Measurements from ENCODE around the gene STAMBP.
A peak's percentile ranks its signal among the peaks of the same experiment; 100 is the strongest.
"Not testable (repeated sequence)": the region's sequence is repeated elsewhere in the genome, so short reads cannot be mapped to it uniquely, and the experiment has no call there.

Gene STAMBP

DNA sequence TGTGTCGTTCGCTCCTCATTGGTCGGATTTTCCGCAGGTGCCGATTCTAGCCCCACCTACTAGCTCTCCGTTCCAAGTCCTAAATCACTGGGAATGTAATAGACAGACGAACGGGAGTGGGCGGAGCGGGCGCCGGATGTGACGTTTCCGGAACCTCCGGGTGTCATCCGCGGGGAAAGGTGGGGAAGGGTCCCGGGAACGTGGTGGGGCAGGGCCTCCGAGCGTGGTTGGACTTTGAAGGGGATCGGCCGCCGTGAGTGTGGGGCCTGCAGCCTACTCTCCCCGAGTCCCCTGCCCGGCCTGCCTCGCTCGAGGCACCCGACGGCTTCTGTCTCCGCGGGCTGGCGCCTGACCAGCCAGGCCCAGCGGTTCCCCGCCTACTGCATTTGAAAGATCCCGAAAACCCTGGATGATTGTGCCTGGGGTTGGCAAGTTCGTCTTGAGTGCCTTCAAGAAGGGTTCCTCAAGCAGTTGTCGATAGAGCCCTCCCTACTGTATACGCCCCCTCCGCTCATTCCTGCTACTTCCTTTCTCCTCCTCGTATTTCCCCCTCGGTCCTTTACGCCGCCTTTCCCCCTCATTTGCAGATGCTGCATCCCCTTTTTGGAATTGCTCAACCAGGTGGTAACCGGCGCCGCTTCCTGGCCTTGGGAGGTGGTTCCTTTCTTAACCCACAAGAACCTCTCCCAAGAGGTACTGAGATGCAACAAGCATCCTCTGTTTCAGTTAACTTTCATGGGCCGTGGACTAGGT is at the start of gene STAMBP:
STAMBP (plus strand) TSS at position 144 of the 753 bp plus-strand sequence. CDS start 1,896 bp downstream, outside the sequence.
- peak; percentile 70 to 90 for DNase-seq (ENCODE audit: extremely low read depth in 1 of 2, low read depth in 1 of 2)

DNA sequence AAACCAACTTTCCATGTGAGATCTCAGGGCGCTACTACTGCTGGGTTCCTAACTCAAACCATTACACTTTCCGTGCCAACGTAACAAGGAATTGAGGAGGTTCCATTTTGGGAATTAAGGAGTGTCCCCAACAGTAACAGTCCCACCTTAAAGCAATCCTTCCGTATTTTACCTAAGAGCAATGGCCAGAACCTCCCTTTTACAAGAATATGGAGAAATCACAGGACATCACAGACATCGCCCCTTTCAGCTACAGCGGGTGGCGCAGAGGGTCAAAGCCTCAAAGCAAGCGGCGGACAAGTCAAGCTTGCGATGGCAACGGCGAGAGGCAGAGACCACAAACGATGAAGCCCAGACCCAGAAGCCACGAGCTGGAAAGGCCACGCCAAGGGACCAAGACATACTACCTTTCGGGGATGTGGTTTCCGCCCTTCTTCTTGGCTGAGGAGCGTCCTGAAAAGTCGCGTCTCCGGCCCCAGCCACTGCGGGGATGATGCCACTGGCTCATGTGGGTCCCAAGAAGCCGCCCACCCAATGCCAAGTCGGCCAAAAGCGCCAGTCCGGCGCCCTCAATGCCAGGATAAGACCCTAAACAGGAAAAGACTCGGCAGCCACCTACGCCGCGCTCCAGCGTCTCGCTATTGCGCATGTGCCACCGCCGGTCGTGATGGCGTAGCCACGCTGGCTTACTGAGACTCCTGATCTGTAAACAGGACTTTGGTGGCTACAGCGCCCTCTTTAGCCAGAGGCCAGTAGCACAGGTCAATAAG is 49.1 kb upstream of the STAMBP start, which contains the start of gene DUSP11:
DUSP11 (minus strand) TSS at position 637 of the 770 bp plus-strand sequence; CDS start at position 508, 129 bp downstream.
- DNase-seq (ENCODE audit: extremely low read depth in 1 of 2, low read depth in 1 of 2): peak; percentile 88 to 94

DNA sequence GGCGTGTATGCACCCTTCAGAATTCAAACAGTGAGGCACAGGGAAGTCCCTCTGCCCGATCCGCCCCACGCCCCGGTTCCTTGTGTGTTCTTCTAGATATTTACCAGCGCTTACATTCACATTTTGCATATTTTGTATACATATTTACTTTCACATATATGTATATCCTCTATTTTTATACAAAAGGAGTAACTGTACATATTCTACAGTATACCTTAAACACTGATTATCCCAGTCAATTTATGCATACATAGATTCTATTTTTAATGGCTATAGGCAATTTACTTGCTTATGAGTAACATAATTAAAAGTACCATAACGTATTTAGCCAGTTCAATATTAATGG is 48.6 kb upstream of the STAMBP start:
- DNase-seq (ENCODE audit: extremely low read depth in 1 of 2, low read depth in 1 of 2): no peak

DNA sequence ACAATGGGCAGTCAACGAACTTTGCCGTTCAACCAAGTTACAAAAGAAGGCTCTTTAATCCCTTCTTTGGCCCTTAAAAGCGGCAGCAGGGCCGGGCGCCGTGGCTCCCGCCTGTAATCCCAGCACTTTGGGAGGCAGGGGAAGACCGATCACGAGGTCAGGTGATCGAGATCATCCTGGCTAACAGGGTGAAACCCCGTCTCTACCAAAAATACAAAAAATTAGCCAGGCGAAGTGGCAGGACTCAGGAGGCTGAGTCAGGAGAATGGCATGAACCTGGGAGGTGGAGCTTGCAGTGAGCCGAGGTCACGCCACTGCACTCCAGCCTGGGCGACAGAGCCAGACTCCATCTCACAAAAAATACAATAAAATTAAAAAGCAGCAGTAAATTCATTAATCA is 45.4 kb upstream of the STAMBP start:
- not testable (repeated sequence) for DNase-seq (ENCODE audit: extremely low read depth in 1 of 2, low read depth in 1 of 2)

DNA sequence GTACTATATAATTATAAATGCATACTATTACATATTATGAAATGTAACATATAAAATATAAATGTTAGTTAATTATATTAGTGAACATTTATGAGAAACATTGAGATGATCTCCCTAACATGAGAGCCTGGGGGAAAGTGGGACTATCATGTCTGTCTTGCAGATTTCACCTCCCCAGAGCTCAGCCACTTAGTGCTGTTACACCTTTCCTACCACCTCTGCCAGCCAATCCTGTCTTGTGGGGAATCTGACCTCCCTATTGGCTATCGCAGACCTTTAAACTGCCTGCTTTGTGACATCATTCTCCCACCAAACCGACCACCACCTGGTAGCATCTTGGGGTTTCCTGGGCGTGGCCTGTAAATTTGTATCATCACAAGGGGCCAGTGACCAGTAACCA is 44.9 kb upstream of the STAMBP start, which contains the start of gene C2orf78:
C2orf78 (plus strand) TSS at position 301 of the 400 bp plus-strand sequence. CDS start 127 bp downstream, outside the sequence.
- not testable (repeated sequence) for DNase-seq (ENCODE audit: extremely low read depth in 1 of 2, low read depth in 1 of 2)

DNA sequence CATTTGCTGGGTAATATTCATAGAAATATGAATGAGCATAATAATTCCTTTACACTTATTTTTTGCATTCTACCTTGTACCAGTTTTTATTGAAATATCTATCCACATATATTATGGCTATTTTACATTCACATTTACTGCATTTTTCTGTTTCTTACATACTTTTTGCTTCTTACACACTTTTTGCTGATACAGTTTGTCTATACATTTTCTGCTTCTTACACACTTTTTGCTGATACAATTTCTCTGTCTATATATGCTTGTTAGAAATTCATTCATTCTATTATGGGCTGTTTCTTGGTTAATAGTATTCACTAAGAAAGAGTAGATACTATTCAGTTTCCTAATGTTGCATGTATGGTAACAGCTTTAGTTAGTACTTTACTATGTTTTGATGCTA is 16.9 kb upstream of the STAMBP start:
- no peak for DNase-seq (ENCODE audit: extremely low read depth in 1 of 2, low read depth in 1 of 2)

DNA sequence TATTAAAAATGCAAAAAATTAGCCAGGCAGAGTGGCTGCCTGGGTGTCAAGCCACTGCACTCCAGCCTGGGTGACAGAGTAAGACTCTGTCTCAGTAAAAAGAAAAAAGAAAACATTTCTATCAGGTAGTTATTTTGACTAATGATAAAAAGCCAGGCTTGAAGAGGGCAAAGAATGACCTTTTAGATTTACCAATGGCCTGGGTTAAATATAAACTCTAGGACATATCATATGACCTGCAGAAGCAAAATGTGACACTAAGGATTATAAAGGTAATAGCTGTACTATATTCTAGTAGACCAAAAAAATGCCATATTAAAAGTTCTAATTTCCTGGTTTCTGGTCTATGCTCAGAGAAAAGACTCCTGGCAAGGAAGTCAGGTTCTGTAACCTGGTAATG is 16.1 kb upstream of the STAMBP start:
- DNase-seq (ENCODE audit: extremely low read depth in 1 of 2, low read depth in 1 of 2): no peak

DNA sequence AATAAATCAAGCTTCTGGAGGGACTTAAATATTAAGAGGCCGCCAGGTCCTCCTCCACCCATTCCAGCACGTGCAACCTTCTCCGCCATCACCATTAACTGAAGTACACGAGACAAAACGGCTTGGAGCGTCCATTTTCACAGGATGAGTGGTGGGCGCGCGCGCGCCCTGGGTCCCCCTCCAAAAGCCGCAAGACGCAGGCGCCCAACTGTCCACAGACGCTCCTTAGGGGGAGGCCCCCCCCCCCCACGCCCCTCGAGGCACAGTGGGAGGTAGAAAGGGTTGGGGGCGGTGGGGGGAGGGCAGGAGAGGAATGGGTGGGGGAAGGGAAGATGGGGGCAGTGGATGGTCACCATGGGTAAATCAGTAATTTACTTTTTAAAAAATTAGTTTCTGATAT is 10.5 kb upstream of the STAMBP start:
- no peak for DNase-seq (ENCODE audit: extremely low read depth in 1 of 2, low read depth in 1 of 2)

DNA sequence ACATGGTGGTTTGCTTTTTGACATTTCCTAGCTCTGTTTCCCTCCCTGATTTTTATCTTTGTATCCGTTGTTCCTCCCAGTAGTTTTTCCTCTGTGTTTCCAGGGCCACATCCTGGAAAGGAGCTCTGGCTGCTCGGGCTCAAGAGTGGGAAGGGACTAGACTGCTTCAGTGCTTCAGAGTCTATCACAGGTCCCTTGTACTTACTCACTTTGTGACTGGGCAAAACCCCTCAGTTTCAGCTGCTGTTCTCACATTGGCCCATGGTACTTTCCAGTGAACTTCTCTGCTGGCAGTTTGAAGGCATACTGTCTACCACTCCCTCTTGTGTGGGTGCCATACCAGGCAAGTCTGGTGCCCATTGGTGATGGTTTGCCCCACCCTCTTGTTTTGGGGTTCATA is 7.5 kb upstream of the STAMBP start:
- DNase-seq (ENCODE audit: extremely low read depth in 1 of 2, low read depth in 1 of 2): peak in 1 of 2 donors; percentile 39

DNA sequence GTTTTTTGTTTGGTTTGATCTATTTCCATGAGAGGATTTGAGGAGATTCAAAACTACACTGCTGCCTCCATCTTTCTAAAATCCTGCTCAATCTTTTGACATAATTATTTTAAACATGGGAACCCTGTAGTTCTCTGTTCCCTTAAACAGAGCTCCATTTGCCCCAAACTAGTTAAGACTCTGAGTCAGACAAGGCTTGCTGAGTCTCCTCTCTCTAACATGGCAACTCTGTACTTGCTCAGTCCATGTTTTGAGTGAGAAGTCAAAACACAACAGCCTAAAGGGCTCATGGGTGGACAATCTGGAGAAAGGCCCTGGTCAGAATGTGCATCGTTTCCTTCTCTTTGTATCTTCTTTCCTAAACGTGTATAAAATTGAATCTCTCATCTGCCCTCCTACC is 7.1 kb upstream of the STAMBP start:
- no peak for DNase-seq (ENCODE audit: extremely low read depth in 1 of 2, low read depth in 1 of 2)

DNA sequence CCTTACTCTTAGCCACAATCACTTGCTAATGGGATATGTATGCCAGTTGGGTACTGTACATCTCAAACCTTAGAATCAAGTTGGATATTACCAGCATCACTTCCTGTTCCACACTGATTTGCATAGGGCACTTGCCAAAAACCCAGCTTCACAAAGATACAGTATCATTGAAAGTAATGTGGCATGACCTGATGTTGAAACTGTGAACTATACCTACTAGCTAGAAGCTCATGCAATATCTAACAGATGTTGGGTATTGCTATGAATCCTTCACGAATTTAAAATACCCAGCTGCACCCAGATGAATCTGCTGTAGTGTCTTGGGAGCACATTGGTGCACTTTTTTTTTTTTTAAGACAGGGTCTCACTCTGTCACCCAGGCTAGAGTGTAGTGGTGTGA is 6.5 kb upstream of the STAMBP start:
- no peak for DNase-seq (ENCODE audit: extremely low read depth in 1 of 2, low read depth in 1 of 2)

DNA sequence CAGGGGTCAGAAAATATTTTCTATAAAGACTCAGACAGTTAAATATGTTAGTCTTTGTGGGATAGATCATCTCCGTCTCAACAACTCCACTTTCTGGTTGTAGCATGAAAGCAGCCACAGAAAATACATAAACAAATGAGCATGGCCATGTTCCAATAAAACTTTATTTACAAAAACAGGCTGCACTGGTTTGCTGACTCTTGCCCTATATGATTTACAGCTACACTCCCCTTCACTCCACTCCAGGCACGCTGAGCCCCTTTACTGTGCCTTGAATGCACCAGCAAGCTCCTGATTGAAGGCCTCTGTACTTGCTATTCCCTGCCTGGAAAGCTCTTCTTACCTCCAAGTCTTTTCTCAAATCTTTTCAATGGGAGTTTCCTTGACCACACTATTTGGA is 5.8 kb upstream of the STAMBP start:
- no peak for DNase-seq (ENCODE audit: extremely low read depth in 1 of 2, low read depth in 1 of 2)

DNA sequence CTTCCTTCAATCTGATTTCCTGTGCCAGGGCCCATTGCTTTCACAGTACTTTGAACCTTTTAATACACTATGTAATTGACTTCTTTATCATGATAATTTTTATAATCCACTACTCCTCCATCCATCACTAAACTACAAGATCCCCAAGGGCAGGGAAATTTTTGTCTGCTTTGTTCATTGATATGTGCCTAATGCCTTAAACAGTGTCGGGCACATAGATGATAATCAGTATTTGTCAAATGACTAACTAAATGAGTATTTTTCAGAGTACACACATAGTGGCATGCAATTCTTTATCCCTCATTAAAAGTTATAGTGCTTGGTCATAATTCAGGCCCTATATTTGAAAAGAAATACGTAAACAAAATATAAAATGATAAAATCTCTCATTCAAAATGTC is 5.3 kb upstream of the STAMBP start:
- no peak for DNase-seq (ENCODE audit: extremely low read depth in 1 of 2, low read depth in 1 of 2)

DNA sequence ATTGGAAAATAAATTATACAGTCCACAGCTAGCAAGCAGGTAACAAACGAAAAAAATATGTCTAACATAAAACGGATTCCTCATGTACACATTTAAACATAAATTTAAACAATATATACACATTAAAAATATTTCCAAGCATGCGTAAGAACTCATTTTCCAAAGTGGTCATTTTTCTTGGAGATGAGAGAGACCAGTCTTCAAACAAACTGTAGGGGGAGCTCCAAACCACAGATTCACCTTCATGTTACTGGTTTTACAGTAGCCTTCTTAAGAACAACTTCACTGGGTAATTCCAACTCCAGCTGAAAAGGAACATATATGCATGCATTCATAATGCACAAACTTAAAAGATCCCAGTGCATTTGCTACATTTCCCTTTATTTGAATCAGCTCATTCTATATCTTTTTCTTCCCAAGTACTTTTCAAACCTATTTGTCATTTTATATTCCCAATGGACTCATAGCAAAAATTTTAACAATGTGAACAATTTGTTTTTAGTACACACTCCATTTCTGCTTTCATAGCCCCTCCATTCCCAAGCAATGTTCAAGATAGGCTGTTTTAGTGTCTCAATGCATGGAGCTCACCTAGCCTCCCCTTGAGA is 4.7 kb upstream of the STAMBP start:
- no peak for DNase-seq (ENCODE audit: extremely low read depth in 1 of 2, low read depth in 1 of 2)

DNA sequence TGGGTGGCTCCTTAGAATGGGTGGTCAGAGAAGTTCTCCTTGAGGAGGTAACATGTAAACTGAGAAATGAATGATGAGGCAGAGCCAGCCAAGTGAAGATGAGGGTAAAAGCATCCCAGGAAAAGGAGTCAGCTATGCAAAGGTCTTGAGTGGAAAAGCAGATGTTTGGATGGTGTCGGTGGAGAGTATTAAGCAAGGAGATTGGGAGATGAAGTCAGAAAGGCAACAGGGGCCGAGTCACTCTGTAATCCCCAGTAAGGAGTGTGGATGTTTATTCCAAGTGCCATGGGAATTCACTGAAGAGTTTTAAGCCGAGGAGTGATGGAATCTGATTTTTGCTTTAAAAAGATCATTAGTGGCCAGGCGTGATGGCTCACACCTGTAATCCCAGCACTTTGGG is 3.4 kb upstream of the STAMBP start:
- DNase-seq (ENCODE audit: extremely low read depth in 1 of 2, low read depth in 1 of 2): no peak

DNA sequence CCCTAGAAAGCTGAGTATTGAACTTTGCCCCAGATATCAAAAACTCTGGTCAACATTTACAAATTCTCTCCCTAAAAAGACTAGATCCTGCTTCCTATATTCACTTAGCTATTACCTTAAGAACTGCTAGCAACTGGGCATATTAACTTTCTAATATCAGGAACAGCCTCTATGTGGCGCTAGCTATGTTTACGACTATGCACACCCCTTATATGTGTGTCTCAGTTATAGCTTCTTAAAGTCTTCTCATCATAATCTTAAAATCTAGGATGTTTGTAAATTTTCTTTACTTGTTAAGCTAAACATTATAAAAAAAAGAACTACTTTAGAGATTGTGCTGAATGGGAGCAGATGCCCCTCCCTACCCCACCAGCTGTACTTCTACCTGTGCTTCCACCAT is 1.7 kb upstream of the STAMBP start:
- DNase-seq (ENCODE audit: extremely low read depth in 1 of 2, low read depth in 1 of 2): no peak

DNA sequence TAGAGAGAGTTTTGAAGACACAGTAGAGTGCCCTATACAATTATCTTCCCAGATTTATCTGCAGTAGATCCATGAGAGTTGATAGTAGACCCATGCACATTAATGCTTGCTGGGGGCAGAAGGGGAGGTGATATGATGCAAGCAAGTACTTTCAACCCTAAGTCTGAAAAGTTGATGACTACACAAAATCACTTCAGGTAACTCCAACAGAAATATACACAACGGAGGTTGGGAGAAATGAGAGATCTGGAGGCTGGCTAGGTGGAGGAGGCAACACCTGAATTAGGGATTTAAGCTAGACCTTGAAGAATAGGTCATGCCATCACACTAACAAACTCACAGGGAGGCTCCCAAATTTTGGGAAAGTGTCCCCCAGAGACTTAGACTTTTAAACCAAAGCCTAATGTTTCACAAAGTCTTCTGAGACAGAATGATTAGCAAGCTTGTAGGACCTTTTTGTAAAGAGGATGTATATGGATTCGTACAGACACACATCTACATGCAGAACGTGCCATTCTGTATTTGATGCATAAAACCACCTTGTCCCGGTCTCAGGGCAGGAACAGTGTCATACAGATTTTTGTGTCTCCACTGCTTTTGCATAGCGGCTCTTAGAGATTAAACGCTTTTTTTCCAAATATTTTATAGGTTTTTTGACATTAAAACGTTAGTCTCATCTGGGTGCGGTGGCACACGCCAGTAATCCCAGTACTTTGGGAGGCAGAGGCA is 937 bp upstream of the STAMBP start:
- no peak for DNase-seq (ENCODE audit: extremely low read depth in 1 of 2, low read depth in 1 of 2)

DNA sequence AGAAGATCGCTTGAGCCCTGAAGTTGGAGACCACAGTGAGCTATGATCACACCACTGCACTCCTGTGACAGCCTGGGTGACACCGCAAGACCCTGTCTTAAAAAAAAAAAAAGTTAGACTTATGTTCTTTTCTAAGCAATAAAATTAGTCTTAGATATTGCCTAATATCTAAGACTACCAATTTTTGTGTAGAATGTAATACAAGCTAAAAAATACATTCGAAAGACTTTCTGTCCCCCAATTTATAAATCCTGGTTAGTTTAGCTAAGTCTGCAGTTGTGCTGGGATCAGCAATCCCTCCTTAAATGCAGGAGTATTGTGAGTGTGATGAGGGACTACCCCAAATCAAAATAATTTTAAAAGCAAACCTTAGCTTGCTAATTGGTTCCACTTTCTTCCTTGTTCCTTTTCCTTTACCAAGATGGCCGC is 358 bp upstream of the STAMBP start:
- DNase-seq (ENCODE audit: extremely low read depth in 1 of 2, low read depth in 1 of 2): no peak

DNA sequence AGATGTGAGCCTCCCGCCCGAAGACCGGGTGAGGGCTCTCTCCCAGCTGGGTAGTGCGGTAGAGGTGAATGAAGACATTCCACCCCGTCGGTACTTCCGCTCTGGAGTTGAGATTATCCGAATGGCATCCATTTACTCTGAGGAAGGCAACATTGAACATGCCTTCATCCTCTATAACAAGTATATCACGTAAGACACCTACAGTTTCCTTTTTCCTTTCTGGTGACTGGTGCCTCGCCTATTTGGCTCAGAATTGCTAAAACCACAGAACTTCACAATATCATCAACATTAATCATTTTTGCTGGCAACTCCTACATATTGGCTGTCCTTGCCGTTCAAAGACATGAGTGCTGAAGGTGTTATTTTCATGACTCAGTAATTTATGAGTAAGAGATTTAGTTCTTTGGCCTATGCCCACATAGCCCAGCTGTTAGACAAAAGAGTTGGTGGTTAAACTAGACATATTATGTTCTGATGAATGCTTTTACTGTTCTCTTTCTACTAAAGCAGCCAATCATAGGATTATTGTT is 2.2 kb downstream of the STAMBP start:
- peak; percentile 6 to 20 for DNase-seq (ENCODE audit: extremely low read depth in 1 of 2, low read depth in 1 of 2)

DNA sequence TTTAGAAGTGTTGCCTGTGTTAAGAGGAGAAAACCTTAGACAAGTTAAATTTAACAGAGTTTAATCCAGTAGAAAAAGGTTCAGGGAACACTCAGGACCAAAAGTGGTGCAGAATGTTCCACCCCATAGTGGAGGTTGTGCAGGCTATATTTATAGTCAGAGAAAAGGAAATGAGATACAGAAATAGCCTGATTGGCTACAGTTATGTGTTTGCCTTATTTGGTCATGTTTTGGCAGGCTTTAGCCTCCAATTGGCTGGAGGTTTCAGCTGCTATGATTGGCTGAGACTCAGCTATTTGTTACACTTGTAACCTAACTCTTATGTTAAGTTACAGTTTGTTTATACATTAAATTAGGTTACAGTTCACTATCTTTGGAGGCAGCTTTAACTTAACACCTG is 4.2 kb downstream of the STAMBP start:
- DNase-seq (ENCODE audit: extremely low read depth in 1 of 2, low read depth in 1 of 2): no peak

All from stimulated activated CD8-positive, alpha-beta memory T cell treated with anti-CD3 and anti-CD28 coated beads, Interleukin-7, amount 100 ng/mL, for 48 hours (primary cell).